Bone marrow (tissue), 2 donors: ENCODE results near the gene HDAC1.
"Not testable (repeated sequence)": the region's sequence is repeated elsewhere in the genome, so short reads cannot be mapped to it uniquely, and the experiment has no call there.

Source experiments
- DNase-seq, 2 donors: peaks; one replicate each; lab custom pipeline; 2025; lab: John Stamatoyannopoulos, UW

The HDAC1 gene

DNA sequence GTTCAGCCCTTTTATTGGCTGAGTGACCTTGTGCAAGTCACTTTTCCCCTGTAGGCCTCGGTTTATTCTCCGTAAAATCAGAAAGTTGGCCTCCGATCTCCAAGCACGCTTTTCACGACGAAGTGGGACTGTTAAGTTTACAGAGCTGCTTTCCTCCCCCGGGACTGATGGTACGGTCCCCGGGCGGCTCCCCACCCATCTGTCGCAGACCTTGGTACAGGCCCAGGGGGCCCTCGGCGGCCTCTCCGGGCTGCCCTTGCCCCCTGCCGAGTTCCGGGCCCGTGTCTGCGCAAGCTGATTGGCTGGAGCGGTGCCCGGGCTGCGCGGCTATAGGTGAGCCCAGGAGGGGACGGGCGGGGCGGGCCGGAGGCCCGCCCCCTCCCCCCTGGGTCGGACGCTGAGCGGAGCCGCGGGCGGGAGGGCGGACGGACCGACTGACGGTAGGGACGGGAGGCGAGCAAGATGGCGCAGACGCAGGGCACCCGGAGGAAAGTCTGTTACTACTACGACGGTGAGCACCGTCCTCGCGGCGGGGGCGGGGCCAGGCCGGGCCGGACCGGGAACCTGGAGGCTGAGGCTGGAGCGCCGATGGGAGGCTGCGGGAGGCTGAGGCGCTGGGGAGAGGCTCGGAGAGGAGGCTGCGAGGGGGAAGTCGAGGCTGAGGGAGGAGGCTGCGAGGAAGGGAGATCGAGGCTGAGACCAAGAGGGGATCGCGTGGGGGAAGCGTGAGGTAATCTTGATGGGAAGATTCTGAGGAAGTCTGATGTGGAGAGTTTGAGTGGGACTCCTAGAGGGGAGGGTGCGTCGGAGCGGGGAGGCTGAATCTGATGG is at the start of gene HDAC1:
HDAC1 (plus strand) TSS at position 376 of the 831 bp plus-strand sequence; CDS start at position 463, 87 bp downstream.
- peak; percentile 79 to 93 for DNase-seq

DNA sequence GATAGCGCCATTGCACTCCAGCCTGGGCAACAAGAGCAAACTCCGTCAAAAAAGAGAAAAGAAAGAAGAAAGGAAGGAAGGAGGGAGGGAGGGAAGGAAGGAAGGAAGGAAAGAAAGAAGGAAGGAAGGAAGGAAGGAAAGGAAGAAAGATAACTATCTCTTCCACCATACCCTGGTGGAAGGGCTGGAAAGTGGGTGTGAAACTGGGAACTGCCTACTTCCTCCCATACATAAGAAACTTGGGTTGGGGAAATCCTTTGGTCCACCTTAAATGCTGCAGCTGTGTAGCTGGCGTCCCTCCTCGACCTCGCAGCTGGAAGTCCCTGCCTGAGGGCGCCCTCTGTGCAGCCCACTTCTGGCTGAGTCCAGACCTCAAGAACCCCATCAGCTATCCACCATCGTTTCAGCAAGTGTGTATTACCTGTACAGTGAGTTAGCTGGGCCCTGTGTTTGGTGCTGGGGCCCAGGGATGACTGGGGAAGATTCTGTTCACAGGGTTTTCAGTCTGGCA is 49.5 kb upstream of the HDAC1 start:
- DNase-seq, result no peak

DNA sequence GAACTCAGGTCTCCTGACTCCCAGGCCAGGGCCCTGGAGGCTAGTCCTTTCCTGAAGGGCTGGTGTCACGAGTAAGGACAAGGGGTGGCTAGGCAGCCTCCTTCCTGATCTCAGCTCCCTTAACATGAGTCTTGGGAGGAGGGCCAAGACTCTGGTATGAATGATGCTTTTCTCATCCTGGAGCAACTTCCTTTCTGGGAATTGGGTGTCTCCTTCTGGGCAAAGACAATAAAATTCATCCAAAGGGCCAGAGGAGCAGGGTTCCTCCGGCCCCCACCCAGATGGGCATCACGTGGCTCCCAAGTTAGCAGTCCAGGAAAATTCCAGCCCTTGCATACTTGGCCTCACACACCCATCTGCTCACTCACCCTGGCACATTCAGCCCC is 45.0 kb upstream of the HDAC1 start, which contains the start of gene FAM167B:
FAM167B (plus strand) TSS at position 335 of the 386 bp plus-strand sequence. CDS start 200 bp downstream, outside the sequence.
- no peak for DNase-seq

DNA sequence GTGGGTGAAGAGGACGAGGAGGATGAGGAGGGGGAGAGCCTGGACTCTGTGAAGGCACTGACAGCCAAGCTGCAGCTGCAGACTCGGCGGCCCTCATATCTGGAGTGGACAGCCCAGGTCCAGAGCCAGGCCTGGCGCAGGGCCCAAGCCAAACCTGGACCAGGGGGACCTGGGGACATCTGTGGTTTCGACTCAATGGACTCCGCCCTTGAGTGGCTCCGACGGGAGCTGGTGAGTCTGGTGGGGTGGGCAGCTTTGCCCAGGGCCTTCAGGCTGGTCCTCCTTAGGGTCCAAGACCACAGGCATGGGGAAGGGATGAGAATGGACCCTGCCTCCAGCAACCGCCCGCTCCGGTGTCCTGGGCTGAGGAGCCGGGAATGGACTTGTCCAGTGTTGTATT is 44.4 kb upstream of the HDAC1 start:
- DNase-seq, result no peak

DNA sequence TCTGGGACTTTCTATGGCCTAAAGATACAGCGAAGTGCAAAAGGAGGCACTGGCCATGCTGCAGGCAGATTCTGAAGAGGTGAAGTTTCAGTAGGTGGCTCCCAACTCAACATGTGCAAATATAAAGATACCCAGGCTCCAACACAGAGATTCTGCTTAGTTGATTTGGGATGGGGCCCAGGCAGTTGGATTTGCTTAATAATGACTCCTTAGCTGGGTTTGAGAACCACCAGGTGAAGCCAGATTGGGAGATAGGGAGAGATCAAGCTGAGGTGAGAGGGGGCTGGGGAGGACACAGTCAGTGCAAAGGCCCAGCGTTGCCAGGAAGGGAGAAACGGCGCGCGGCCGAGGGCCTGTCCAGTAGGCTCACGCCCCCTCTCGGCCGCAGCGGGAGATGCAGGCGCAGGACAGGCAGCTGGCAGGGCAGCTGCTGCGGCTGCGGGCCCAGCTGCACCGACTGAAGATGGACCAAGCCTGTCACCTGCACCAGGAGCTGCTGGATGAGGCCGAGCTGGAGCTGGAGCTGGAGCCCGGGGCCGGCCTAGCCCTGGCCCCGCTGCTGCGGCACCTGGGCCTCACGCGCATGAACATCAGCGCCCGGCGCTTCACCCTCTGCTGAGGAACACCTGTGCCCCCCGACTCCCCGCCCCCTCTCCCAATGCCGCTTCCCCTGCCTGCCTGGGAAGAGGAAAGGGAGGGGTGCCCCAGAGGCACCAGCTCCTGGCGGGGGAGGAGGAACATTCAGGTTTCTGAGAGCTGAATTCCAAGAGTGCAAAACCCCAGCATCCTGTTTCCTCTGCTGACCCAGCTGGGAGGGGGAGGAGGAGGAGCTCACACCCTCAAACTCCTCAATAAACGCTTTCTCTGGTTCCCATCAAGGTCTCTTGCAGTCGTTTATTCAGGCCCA is 43.6 kb upstream of the HDAC1 start:
- DNase-seq, result peak in 1 of 2 donors; percentile 15

DNA sequence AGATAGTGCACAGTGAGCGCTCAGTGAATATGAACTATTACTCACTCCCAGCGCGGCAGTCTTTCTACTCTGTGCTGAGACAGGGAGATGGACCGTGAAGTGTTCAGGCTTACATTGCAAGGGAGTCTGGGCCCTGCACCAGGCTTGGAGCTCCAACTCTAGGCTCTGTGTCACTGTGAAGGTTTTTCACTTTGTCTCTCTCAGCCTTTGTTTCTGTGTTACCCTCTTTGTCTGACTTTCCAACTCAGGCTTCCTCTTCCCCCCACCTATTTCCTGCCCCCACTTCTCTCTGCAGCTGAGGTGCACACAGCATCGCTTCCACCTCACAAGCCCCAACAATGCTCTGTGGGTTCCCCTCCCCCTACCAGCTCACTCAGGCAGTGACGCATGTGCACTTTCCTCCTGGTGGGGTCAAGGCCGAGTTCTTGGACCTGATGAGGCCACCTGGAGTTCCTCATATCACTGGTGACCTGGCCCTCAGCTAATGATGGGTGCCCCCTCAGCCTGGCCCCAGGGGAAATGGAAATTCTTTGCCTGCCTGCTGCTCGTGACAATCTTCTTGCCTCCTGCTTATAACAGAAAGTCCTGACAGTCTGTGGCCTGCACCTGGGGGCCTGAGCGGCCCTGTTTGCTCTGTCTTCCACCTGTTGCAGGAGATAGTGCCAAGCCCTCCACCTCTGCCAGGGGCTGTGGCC is 41.9 kb upstream of the HDAC1 start:
- peak in 1 of 2 donors; percentile 83 for DNase-seq

DNA sequence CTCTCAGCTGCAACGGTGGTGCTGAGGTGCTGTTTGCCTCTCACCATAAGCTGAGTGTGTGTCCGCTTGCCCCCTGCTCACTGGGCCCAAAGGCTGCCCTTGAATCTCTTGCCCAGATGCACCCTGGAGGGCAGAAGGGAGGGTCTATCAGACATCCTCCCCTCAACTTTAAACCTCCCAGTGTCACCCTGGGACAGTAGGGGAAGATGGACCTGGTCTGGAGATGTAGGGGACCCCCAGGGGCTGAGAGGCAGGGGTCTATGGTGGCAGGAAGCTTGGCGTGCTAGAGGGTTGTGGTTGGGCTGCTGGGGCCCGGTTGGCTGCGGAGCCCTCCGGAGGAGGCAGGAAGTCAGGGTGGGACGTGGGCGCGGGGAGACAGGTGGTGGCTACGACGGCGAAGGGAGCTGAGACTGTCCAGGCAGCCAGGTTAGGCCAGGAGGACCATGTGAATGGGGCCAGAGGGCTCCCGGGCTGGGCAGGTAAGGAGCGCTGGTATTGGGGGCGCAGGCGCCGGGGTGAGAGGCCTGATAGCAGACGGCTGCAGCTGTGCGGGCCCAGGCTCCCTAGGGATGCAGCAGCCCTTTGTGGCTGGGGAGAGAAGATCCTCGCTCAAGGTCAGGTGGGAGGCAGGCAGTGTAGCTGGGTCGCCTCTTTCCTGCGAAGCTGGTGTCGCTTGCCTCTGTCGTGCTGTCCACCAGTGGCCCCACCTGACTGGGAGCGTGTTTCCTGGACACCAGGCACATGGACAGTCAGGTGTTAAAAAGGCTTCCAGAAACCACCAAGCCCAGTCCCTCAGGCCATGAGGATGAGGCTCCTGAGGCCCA is 40.8 kb upstream of the HDAC1 start, which contains the start of gene LCK:
LCK (plus strand) TSS at position 373 of the 824 bp plus-strand sequence. CDS start 23,065 bp downstream, outside the sequence.
- no peak for DNase-seq

DNA sequence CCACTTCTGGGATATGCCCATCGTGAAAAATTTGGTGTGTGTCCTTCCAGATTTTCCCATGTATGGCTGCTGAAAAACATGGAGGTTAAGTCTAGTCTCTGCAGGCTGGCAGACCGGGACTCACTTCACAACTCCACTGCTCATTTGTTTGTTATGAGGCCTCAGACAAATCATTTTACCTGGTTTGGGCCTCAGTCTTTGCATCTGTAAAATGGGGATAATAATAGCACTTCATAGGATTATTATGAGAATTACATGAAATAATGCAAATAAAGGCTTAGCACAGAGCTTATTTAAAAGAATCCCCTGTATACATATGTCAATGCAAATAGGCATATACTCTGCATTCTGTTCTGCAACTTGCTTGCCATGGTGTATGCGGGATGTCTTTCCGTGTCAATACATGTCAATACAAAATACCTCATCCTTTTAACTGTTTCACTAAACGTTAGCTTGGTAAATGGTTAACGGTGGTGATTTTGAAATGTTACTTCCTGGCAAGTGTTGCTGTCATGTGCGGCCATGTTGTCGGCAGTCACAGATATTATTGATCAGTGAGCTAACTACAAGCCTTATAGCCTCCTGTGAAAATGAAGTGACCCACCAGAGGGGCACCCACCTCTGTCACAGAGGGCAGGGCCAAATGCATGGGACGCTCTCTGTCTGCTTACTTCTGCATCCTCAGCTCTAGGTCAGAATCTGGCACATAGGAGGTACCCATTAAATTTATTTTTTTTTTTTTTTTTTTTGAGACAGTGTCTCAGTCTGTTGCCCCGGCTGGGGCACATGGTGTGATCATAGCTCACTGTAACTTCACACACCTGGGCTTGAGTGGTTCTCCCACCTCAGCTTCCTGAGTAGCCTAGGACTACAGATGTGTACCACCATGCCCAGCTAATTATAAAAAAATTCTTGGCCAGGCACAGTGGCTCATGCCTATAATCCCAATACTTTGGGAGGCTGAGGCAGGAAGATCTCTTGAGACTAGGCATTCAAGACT is 36.5 kb upstream of the HDAC1 start:
- no peak for DNase-seq

DNA sequence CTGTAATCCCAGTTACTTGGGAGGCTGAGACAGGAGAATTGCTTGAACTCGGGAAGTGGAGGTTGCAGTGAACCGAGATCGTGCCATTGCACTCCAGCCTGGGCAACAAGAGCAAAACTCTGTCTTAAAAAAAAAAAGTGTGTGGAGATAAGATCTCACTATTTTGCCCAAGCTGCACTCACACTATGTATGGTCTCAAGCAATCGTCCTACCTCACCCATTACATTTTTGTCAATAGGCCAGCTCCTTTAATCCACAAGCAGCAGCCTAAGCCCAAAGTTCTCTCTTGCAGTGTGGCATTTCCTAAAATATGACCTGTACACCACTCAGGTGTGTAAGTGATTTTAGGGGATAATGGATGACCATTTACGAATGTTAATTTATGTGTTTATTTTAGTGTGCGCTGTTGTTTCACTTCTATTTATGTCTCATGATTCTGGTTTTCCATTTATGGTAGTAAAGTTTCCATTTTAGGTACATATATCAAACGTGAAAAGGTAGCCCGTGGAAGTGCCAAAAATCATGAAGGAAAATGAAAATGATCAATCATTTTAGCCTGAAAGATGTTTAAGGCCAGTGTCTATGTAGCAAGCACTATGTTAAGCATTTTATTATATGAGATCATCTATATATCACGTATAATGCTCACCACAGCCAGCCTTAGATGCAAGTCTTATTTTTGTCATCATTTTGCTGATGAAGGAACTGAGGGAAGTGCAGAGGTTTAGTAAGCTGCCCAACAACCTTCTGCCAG is 35.2 kb upstream of the HDAC1 start:
- no peak for DNase-seq

DNA sequence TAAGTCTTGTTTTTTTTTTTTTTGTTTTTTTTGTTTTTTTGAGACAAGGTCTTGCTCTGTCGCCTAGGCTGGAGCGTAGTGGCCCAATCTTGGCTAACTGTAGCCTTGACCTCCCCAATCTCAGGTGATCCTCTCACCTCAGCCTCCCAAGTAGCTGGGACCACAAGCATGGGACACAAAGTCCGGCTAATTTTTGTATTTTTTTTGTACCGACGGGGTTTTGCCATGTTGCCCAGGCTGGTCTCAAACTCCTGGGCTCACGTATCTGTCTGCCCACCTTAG is 34.7 kb upstream of the HDAC1 start:
- no peak for DNase-seq

DNA sequence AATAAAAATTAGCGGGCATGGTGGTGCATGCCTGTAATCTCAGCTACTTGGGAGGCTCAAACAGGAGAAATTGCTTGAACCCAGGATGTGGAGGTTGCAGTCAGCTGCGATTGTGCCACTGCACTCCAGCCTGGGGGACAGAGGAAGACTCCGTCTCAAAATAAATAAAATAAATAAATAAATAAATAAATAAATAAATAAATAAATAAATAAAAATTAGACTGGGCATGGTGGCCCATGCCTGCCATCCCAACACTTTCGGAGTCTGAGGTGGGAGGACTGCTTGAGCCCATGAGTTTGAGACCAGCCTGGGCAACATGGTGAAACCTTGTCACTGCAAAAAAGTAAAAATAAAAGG is 28.7 kb upstream of the HDAC1 start:
- DNase-seq, result not testable (repeated sequence)

DNA sequence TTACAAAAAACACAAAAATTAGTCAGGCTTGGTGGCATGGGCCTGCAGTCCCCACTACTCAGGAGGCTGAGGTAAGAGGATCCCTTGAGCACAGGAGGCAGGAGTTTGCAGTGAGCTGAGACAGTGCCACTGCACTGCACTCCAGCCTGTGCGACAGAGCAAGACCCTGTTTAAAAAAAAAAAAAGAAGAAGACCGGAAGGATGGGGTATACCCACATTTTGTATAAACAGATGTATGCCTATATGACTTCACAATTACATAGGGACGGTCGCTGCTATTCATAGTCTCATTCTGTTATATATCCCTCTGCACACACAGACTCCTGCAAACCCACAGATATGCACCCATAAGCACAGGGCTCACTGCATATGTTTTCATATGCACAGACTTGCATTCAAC is 28.1 kb upstream of the HDAC1 start:
- no peak for DNase-seq

DNA sequence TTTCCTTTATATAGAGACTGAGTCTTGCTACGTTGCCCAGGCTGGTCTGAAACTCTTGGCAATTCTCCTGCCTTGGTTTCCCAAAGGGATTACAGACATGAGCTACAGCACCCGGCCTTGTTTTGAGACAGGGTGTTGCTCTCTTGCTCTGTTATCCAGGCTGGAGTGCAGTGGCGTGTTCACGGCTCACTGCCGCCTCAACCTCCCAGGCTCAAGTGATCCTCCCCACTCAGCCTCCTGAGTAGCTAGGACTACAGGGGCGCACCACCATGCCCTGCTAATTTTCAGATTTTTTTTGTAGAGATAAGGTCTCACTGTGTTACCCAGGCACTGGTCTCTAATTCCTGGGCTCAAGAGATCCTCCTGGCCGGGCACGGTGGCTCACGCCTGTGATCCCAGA is 26.0 kb upstream of the HDAC1 start:
- no peak for DNase-seq

DNA sequence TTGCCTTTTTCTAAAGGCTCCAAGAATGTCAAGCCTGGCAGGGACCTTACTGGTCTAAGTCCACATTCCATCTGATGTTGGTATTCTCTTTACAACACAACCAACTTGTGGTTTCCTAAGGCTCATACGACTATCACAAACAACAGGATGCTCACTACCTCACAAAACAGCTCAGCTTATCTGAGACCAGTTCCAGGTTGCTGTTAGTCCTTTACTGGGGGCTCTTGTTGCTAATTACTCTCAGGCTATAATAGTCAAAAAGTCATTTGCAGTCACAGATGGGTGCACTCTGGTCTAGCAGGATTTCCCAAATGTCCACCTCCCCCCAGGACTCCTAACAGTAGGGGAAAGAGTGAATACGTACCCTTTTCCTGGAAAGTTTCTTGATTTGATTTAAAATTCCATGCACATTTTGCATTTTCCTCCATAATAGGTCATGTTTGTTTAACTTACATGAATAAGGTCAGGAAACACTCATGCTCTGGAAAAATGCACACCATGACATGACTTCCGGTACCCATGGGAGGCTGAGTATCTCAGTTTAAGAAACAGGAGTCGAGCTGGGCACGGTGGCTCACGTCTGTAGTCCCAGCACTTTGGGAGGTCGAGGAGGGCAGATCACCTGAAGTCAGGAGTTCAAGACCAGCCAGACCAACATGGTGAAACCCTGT is 24.8 kb upstream of the HDAC1 start:
- DNase-seq, result no peak

DNA sequence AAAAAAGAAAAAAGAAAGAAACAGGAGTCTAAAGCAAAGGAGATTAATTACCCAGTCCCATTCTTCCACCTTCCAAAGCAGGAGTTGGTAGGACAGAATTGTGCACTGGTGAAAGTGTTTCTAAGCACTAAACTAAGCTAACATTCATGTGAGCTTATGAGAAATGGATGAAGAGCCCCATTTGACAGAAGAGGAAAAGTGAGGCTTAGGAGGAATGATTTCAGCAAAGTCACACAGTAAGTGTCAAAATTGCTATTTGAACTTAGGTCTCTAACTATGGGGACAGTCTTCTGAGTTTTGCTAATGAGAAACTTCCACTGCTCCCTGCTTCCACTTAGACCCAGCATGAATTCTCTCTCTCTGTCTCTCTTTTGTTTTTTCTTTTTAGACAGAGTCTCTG is 22.1 kb upstream of the HDAC1 start:
- DNase-seq, result no peak

DNA sequence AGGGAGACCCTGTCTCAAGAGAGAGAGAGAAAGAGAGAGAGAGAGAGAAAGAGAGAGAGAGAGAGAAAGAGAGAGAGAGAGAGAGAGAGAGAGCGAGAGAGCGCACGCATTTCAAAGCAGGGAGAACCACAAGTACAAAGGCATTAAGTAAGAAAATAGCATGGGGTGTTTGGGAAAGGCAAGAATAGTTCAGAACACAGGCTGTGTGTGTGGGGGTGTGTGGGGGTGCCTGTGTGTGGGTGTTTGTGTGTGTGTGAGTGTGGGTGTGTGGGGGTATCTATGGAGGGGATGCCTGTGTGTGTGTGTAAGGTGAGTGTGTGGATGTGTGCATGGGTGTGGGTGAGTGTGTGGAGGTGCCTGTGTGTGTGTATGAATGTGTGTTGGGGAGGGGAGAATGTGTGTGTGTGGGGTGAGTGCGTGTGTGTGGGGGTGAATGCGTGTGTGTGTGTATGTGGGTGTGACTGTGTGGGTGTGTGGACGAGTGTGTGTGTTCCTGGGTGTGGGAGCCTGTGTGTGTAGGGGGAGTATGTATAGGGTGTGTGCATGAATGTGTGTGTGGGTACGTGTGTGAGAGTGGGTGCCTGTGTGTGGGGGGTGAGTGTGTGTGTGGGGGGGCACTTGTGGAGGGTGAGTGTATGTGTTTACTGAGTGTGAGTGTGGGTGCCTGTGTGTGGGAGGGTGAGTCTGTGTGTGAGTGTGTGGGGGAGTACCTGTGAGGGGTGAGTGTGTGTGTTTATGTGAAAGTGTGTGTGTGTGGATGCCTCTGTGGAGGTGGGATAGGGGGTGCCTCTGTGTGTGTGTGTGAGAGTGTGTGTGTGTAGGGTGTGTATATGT is 19.1 kb upstream of the HDAC1 start:
- DNase-seq, result no peak

DNA sequence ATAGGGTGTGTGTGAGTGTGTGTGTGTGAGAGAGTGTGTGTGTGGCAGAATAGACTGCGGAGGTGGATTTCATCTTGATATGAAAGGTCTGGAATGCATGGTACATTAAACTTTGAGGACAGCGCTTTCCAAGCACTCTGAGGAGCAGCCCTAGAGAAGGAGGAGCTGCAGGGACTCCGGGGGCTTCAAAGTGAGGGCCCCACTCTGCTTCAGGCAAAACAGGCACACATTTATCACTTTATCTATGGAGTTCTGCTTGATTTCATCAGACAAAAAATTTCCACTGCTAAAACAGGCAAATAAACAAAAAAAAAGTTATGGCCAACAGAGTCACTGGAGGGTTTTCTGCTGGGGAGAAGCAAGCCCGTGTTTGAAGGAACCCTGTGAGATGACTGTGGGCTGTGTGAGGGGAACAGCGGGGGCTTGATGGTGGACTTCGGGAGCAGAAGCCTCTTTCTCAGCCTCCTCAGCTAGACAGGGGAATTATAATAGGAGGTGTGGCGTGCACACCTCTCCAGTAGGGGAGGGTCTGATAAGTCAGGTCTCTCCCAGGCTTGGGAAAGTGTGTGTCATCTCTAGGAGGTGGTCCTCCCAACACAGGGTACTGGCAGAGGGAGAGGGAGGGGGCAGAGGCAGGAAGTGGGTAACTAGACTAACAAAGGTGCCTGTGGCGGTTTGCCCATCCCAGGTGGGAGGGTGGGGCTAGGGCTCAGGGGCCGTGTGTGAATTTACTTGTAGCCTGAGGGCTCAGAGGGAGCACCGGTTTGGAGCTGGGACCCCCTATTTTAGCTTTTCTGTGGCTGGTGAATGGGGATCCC is 18.3 kb upstream of the HDAC1 start:
- DNase-seq, result no peak
